Stomach (tissue), 4 donors: ENCODE results near the gene ADSS2.
"Not testable (repeated sequence)": the region's sequence is repeated elsewhere in the genome, so short reads cannot be mapped to it uniquely, and the experiment has no call there.

Experiments
- CTCF ChIP-seq, 7 experiments: fragments of 450-650 bp in 4 of 7; fragments of 200-600 bp in 3 of 7; sonication (generic) in 3 of 7; IDR thresholded peaks; one replicate each; pipeline ENCODE4 v1.5.1; 2016 to 2019; ENCODE audit warnings: antibody characterized with exemption in 7 of 7, control low read depth in 2 of 7, mild to moderate bottlenecking in 1 of 7
- EP300 ChIP-seq: sonication (generic); formaldehyde crosslinking; IDR thresholded peaks from one replicate; pipeline ENCODE4 v1.6.1; 2017; ENCODE audit warnings: antibody characterized with exemption
- POLR2A ChIP-seq, 4 donors: fragments of 450-650 bp; IDR thresholded peaks; one replicate each; pipeline ENCODE4 v1.6.1; 2016; ENCODE audit warnings: antibody characterized with exemption in 4 of 4, control low read depth in 2 of 4, mild to moderate bottlenecking in 1 of 4, moderate library complexity in 1 of 4

- not testable (repeated sequence) for TF ChIP-seq CTCF (IDR thresholded peaks at IDR 0.05); POLR2A (IDR thresholded peaks at IDR 0.05); EP300
Observed at GRCh38 chr1:244484971-244485370, 33.3 kb upstream of the ADSS2 start.
